DMS114 treated with DMSO at 0.1 percent for 48 hours (cell line): ENCODE measurements around the gene TMEM120A.

Experiments
- DNase-seq: peaks from one replicate; lab custom pipeline; 2025; ENCODE audit not compliant: unreplicated experiment; lab: John Stamatoyannopoulos, UW

Gene TMEM120A

DNA sequence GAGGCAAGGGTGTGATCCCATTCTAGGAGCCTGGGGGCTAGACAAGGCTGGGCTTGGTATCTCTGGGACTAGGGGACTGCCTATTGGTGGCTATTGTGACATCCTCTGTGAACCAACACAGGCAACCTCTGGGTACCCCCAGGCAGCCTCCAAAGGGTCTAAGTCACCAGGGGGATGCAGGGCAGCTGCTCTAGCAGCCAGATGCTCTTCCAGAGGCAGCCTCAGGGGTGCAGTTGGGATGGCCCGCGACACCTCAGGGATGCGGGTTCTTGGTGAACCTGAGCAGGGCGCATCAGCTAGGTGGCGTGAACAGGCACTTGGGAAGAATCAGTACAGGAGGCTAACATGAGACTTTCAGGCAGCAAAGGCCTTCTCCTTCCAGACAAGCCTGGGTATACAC, 1.6 kb upstream of the TMEM120A start:
- no peak for DNase-seq

DNA sequence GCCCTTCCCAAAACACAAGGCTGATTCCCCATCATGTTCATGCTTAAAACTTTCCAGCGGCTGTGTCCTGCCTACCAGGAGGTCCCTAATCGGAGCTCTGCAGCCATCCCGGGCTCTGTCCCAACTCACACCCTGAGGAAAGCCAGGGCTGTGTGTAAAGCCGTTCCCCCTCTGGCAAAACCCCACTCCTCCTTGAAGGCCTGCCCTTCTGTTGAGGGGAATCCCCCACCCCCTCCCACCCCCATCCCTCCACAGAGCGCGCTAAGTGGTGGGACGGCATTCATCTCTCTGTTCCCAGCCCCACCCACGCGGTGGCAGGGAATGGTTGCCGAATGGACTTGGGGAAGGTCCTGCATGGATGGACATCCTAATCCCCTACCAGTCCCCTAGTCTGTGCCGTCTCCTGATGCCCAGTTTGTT, 667 bp upstream of the TMEM120A start:
- no peak for DNase-seq

DNA sequence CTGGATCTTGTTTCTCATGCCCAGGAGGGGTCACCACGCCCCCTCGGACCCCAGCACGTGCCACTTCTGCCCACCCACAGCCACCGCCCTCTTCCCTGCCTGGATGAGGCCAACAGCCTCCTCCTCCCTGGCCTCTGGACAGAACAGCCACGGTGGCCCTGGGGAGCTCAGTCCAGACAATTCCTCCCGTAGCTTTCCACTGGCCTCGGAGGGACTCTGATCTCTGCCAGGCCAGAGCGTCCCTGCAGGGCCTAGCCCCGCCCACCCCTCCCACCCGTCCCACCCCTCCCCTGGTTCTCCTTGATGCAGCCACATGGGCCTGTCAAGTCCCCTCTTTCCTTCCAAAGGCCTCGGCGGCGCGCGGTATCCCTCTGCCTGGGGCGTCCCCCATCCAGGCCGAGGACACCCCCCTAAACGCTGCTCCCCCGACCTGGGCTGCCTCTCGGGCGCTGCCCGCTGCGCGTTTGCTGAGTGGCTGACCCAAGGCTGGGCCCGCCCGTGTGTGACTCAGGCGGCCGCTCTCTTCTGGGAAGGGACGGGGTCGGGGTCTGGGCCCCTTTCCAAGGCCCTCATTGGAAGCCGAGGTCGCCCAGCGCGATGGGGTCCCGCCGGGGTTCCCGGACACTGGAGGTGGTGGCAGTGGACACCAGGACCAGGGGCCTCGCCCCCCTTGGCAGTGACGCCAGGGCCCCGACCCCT, 557 bp downstream of the TMEM120A start:
- peak; percentile 14 for DNase-seq

DNA sequence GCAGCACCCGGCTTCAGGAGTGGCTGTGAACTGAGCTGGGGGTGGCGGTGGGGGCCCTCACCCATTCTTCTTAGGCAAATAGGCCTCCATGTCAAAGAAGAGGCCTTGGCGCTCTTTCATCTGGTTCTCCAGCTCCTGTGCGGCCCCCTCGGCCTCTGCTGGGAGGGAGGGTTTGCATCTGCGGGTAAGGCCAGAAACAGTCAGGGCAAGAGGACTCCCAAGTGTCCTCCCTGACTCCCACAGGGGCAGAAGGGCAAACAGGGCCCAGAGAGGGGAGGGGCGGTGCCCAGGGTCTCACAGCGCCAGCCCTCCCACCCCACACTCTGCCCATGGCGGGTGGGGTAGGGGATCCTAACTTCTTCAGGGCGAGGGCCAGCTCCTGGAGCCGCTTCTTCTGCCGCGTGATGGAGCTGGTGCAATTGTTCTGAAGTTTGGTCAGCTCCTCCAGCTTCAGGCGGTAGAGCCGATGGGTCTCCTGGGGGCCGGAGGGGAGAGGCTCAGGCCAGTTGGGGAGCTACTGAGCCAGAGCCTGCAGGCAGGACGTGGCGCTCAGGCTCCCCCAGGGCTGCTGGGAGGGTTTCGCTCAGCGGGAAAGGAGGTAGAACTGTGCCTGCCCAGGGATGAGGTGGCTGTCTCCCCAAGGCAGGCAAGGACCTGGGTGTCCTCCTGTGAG, 2.2 kb downstream of the TMEM120A start:
- DNase-seq, result no peak

DNA sequence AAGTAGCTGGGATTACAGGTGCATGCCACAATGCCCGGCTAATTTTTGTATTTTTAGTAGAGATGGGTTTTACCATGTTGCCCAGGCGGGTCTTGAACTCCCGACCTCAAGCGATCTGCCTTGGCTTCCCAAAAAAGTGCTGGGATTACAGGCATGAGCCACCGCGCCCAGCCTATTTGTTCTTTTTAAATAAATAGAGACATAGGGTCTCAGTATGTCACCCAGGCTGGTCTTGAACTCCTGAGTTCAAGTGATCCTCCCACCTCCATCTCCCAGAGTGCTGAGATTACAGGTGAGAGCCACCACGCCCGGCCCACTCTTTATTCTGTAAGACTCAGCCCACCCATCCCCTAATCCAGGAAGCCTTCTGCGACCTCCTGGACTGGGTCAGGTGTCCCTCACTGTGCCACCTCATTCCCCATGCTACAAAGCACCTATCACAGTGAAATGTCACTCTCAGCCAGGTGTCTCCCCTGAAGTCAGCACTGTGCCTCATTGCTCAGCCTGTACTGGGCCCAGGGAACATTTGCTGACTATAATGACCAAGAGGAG, 2.8 kb downstream of the TMEM120A start:
- DNase-seq, result no peak

DNA sequence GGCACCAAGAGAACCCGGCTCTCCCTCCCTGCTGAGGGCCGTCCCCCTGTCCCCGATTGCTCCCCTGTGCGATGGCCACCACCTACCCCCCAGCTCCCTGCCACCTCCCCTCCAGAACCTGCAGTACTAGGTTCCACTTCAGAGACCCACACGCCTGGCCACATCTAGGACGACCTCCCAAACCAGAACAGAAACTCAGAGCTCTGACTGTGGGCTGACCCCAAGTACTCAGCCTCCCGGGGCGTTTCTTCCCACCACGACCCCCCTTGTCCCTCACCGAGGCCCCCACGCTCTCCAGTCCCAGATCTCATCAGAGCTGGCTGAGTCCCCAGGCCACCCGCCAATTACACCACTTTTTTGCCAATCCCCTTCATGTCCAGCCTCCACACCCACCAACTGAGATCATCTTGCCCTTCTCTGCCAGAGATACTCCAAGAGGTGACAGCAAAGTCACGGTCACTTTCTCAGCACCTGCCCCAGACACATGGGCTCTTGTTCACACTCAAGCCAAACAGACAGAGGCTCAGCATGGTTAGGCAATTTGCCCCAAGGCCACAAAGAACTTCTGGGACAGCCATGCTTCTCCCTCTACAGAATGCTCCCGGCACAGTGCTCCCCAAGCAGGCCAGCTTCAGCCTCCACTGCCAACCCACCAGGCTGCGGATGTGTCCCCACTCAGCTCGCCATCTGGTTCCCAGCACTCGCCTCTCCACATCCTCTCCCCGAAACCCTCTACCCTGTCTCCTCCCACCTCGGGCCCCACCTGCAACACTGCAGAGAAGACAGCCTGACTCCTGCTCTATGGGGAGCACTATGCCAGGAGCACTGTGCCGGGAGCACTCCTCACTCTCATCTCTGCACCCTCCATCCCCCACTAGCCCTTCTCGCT, 4.7 kb downstream of the TMEM120A start:
- no peak for DNase-seq

DNA sequence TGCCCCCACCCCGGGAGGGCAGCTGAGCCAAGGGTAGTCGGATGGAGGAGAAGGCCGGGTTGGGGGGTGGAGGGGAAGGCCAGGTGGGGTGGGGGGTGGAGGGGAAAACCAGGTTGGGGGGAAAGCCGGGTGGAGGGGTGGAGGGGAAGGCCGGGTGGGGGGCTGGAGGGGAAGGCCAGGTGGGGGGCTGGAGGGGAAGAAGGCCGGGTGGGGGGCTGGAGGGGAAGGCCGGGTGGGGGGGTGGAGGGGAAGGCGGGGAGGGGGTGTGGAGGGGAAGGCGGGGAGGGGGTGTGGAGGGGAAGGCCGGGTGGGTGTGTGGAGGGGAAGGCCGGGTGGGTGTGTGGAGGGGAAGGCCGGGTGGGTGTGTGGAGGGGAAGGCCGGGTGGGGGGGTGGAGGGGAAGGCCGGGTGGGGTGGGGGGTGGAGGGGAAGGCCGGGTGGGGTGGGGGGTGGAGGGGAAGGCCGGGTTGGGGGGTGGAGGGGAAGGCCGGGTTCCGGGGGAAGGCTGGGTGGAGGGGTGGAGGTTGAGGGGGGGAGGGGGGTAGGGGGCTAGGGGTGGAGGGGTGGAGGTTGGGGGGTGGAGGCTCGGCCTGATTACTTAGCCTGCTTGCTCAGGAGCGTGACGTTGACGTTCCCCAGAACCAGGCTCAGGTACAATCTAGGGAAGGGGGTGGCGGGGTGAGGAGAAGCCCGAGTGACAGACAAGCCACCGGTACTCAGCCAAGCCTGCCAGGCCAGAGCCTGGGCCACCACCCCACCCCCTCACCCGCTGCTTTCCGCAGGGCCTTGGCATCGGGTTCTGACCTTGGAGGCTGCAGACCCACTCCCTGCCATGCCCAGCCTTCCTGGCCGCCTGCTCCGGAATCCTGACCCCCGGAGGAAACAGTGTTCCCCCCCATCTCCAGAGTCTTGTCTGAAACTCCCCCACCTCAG, 5.6 kb downstream of the TMEM120A start:
- no peak for DNase-seq

DNA sequence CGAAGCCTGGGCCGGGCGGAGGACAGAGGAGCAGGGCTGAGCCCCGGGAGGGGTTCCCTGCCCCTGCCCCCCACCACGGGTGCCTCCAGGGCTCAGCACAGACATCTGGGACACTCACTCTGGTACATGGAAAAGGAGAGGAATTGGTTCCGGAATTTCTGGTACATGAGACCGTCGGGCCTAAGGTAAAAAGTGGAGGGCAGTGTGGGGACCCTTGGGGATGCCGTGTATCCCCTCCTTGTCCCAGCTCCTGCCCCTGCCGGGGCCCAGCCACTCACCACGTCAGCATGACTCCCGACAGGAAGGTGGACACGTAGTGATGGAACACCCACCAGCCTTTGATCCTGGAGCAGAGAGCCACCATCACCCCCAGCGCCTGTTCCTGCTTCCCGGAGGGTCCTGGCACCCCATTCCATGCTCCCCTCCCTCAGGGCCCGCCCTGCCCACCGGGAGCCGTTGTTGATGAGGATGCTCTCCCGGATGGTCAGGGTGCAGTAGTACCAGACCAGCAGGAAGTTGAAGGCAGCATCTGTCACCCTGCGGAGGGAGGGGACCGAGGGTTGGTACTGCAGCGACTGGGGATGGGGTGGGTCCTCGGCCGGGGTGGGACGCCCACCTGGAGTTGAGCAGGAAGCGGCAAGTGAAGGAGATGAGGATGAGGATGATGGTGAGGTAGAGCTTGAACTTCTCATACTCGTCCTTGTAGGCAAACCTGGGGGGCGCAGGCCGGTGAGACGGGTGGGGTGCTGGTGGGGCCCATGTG, 6.4 kb downstream of the TMEM120A start:
- no peak for DNase-seq

DNA sequence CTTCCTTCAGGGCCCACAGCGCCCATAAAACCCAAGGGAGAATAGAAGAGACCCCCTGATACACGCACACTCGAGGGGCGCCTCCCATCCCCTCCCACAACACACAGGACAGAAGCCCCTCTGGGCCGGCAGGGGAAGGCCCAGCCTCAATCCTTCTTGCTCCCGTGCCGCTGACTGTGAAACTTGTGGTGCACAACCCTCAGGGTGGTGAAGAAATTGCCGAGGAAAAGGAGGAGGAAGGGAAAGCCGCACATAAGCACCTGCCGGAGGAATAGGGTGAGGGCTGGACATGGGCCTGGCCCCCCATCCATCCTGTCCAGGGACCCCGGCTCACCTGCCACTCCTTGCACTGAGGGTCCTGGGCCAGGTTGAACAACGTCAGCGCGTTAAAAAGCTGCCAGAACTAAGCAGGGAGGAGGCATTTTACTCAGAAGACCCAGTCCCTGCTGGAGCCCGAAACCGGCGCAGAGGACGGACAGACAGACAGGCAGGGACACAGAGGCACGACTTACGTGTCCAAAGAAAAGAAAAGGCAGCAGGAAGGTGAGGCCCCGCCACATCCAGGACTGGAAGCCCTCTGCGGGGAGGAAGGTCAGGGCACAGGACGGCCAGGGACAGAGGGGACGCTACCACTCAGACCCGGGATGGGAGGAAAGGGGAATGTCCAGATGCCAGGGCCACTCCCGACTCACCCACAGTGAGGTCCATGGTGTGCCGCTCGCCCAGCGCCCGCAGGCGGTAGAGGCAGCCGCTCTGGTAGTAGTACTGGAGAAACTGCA, 7.2 kb downstream of the TMEM120A start:
- no peak for DNase-seq

DNA sequence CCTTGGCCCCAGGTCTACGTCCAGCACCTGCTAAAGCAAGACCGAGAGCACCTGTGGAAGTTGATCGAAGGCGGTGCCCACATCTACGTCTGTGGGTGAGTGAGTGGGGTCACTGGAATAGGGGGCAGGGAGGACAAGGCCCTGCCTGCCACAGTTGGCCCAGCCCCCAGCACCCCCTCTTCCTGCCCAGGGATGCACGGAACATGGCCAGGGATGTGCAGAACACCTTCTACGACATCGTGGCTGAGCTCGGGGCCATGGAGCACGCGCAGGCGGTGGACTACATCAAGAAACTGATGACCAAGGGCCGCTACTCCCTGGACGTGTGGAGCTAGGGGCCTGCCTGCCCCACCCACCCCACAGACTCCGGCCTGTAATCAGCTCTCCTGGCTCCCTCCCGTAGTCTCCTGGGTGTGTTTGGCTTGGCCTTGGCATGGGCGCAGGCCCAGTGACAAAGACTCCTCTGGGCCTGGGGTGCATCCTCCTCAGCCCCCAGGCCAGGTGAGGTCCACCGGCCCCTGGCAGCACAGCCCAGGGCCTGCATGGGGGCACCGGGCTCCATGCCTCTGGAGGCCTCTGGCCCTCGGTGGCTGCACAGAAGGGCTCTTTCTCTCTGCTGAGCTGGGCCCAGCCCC, 8.1 kb downstream of the TMEM120A start:
- DNase-seq, result no peak

DNA sequence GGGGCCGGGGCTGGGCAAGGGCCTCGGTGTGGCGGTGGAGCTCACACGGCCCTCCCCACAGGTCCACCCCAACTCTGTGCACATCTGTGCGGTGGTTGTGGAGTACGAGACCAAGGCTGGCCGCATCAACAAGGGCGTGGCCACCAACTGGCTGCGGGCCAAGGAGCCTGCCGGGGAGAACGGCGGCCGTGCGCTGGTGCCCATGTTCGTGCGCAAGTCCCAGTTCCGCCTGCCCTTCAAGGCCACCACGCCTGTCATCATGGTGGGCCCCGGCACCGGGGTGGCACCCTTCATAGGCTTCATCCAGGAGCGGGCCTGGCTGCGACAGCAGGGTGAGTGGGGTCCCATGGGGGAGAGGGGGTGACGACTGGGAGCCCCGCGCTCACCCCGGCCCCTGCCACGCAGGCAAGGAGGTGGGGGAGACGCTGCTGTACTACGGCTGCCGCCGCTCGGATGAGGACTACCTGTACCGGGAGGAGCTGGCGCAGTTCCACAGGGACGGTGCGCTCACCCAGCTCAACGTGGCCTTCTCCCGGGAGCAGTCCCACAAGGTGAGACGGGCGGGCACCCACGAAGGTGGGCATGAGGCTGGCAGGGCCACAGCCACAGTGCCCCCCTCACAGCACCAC, 8.8 kb downstream of the TMEM120A start:
- no peak for DNase-seq

DNA sequence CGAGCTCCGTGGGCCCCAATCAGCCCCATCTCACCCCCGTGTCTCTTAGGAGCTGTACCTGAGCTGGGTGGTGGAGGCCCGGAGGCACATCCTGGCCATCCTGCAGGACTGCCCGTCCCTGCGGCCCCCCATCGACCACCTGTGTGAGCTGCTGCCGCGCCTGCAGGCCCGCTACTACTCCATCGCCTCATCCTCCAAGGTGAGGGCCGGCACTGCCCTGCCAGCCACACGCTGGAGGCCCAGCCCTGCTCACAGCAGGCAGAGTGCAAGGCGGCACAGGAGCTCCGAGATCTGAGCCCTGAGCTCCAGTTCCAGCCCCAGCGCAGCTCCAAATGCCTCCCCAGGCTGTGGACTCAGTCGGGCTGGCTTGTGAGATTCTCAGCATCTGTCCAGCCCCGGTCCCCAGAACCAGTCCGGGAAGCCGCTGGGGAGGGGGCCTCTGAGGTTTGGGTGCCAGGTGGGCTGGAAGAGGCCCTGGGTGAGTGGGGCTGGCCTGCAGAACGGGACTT, 9.3 kb downstream of the TMEM120A start:
- no peak for DNase-seq

DNA sequence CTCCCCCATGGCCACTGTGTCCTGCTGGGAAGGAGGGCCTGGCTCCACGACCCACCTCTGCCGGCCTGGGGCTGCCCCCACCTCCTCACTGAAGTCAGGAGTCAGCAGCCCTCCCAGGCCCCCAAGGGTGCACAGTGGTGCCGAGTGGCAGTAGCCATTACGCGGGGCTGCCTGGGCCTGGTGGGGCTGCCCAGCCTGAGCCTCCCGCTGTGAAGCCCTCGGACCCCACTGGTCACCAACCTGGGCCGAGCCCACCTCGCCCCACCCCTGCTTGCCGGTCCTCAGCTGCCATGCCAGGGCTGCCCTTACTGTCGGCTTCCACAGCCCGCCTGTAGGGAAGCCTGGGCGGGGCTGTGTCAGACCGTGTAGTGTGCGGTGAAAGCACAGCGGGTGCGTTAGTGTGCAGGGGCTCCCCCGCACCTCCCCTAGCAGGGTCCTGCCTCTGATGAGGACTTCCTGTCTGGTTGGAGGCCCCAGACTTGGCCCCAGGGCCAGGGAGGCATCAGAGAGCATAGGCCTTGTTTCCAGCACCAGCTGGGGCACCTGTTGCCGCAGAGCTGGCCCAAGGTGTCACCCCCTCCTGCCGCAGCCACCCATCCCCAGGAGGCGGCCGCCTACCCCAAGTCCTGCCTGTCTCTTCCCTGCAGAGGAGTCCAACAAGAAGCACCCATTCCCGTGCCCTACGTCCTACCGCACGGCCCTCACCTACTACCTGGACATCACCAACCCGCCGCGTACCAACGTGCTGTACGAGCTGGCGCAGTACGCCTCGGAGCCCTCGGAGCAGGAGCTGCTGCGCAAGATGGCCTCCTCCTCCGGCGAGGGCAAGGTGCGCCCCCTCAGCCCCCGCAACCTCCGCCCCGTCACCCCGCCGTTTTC, 10.0 kb downstream of the TMEM120A start:
- DNase-seq, result no peak

DNA sequence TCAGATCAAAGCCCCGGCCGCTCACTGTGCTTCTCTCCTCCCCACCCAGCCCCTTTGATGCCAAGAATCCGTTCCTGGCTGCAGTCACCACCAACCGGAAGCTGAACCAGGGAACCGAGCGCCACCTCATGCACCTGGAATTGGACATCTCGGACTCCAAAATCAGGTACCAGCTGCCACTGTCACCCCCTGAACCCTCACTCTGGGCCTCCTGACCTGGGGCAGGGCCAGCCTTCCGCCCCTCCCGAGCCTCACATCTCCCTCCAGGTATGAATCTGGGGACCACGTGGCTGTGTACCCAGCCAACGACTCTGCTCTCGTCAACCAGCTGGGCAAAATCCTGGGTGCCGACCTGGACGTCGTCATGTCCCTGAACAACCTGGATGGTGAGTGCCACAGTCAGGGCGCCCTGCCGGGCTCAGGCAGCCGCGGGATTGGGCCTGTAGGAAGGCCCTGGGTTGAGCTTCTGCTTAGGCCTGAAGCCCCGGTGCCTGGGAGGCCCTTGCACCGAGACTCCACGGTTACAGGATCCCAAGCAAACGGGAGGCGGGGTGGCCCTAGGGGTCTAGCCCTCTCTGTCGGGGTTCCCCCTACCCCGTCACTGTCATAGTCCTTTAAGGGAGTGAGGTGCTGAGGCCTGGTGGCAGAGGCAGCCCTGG, 10.8 kb downstream of the TMEM120A start:
- no peak for DNase-seq

DNA sequence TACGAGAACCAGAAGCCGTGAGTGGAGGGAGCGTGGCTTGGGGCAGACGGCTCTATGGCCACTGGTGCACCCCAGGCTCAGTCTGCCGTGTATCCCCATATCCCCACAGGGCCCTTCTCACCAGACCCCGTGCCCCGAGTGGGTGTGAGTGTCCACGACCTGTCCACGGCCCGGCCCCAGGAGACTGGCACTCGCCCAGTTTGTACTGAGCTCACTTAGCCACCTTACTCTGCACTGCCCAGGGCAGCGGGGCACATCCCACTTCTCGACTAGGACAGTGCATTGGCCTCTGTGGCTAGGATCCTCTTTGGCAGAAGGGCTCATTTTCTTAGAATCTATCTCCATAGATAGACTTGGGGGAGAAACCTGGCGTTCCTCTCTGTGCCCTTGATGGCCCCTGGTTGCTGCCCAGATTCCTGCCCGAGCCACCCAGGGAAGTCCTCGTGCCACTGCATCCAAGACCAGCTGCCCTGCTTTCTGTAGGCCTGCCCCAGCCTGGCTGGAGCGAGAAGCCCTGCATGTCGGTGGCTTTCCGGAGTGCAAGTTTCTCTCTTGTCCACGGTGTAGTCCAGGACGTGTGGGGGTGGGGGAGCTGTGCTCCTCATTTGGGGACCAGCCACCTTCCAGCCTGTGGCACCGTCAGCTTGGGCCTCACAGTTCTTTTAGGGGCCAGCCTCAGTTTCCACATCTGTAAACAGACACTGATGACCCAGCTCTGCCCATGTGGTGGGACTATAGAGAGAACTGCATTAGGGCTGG, 11.9 kb downstream of the TMEM120A start:
- DNase-seq, result no peak
